GM13976 (cell line): ENCODE data around the gene RPH3AL.

ENCODE experiments used
- DNase-seq: peaks from one replicate; pipeline ENCODE4 v3.0.0; 2012; ENCODE audit warnings: low spot score
- CTCF ChIP-seq: IDR thresholded peaks from 2 replicates; pipeline ENCODE4 v1.5.1; 2012; ENCODE audit warnings: borderline replicate concordance, mild to moderate bottlenecking; ENCODE audit not compliant: insufficient read depth; ENCODE audit errors: extremely low read depth, missing control alignments, control extremely low read depth
- in situ Hi-C: fragments of 300-500 bp; cut with MboI; formaldehyde crosslinking; loops from one replicate; pipeline ENCODE4 v1.12.0; 2022; ENCODE audit warnings: low sequenced_read_pairs, mixed read lengths, inconsistent platforms; ENCODE audit not compliant: unreplicated experiment

Gene RPH3AL

GRCh38 chr17:352421-353212 is at the start of gene RPH3AL:
Gene RPH3AL, minus strand, starts transcription at chr17:352807. Its CDS starts 25,264 bp downstream, at chr17:327543.
- TF ChIP-seq CTCF = no peak
- in situ Hi-C loops = no loop called here
- no peak for DNase-seq

GRCh38 chr17:400257-400656 is 47.6 kb upstream of the RPH3AL start:
- no peak for TF ChIP-seq CTCF
- DNase-seq = no peak
- in situ Hi-C loops = no loop called here

GRCh38 chr17:396788-397187 is 44.2 kb upstream of the RPH3AL start:
- no peak for TF ChIP-seq CTCF
- in situ Hi-C loops = no loop called here
- no peak for DNase-seq

GRCh38 chr17:395974-396373 is 43.4 kb upstream of the RPH3AL start:
- in situ Hi-C loops = no loop called here

GRCh38 chr17:395179-395578 is 42.6 kb upstream of the RPH3AL start:
- no peak for DNase-seq
- in situ Hi-C loops = no loop called here
- TF ChIP-seq CTCF = no peak

More at GRCh38 chr17:395974-396373, 43.4 kb upstream of the RPH3AL start:
- no peak for DNase-seq
- no peak for TF ChIP-seq CTCF

- TF ChIP-seq CTCF = no peak
- no peak for DNase-seq
- in situ Hi-C loops = no loop called here
Observed at GRCh38 chr17:394718-395095, 42.1 kb upstream of the RPH3AL start.
